ENCODE measurements around the gene DOK5.

Gene DOK5

DNA sequence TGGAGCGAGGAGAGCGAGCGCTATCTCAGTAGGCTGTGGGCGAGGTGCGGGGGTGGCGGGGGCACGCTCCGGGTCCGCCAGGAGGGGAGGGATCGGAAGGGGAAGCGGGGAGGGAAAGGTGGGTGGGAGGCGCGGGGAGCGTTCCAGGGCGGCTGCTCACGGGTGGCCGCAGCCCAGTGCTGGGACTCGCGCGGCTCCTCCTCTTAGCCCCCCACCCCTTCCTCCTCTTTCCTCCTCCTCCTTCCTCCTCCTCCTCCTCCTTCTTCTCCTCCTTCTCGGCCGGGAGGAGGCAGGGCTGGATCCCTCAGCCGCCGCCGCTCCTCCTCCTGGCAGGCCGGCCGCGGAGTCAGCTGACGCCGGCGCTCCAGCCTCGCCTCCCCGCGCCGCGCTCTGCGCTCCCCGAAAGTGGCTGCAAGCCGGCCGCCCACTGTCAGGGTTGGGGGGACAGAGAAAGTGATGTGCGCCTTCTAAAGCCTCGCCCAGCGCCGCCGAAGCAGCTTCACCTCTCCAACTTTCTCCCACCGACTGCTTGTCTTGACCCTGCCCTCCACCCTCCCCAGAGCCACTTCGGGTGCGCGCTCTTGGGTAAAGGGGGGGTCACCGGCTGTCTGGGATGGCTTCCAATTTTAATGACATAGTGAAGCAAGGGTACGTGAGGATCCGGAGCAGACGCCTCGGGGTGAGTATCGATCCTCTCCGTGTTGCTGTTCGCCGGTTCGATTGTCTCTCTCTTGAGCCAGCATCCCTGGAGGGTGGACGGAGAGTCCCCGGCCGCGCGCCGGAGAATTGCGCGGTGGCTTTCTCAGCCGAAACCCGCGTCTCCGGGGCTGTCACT is at the start of gene DOK5:
DOK5 (plus strand) TSS at position 260 of the 835 bp plus-strand sequence; CDS start at position 614, 354 bp downstream.
- no peak for DNase-seq
- Histone ChIP-seq H3K27me3 (replicated peaks) (peaks cover 5% of the 10 kb centered on the region), H3K4me3 (ENCODE audit: low read depth, low read length) (peak within 1 kb of the TSS; percentile 69), H3K36me3 (replicated peaks) (no peaks in the 10 kb centered on the region), H3K27ac (no peak within 1 kb of the TSS)
- in situ Hi-C loops (cut with HindIII; ENCODE audit: low pct_ligation_motif_present, low sequenced_read_pairs): no loop called here
- TF ChIP-seq, protein P1, sequence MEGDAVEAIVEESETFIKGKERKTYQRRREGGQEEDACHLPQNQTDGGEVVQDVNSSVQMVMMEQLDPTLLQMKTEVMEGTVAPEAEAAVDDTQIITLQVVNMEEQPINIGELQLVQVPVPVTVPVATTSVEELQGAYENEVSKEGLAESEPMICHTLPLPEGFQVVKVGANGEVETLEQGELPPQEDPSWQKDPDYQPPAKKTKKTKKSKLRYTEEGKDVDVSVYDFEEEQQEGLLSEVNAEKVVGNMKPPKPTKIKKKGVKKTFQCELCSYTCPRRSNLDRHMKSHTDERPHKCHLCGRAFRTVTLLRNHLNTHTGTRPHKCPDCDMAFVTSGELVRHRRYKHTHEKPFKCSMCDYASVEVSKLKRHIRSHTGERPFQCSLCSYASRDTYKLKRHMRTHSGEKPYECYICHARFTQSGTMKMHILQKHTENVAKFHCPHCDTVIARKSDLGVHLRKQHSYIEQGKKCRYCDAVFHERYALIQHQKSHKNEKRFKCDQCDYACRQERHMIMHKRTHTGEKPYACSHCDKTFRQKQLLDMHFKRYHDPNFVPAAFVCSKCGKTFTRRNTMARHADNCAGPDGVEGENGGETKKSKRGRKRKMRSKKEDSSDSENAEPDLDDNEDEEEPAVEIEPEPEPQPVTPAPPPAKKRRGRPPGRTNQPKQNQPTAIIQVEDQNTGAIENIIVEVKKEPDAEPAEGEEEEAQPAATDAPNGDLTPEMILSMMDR (IDR thresholded peaks at IDR 0.05; ENCODE audit: low read depth, low read length, missing control alignments): no peak

DNA sequence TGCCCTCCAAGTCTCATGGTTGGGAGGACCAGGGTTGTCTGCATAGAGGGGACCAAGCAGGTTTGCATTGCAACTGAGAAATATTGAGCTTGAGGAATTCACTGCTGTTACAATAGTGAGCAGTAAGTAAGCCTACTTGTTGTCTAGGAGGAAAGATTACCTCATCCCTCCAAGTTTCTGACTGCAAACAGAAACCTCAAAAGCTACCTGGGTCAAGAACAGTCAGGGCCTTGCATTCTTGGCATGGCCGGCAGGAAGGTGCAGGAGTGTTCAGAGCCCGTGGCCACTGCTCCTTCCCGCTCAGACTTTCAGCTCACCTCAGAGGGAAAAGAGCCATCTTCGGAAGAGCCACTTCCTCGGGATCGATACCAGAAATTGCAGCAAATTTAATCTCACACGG is 46.0 kb upstream of the DOK5 start:
- in situ Hi-C loops (cut with HindIII; ENCODE audit: low pct_ligation_motif_present, low sequenced_read_pairs): no loop called here
- Histone ChIP-seq H3K36me3 (replicated peaks) (no peaks in the 10 kb centered on the region), H3K4me3 (ENCODE audit: low read depth, low read length) (no peak overlapping the region), H3K27me3 (replicated peaks) (no peaks in the 10 kb centered on the region), H3K27ac (no peak overlapping the region)
- no peak for DNase-seq
- TF ChIP-seq, protein P1 (IDR thresholded peaks at IDR 0.05; ENCODE audit: low read depth, low read length, missing control alignments): no peak

DNA sequence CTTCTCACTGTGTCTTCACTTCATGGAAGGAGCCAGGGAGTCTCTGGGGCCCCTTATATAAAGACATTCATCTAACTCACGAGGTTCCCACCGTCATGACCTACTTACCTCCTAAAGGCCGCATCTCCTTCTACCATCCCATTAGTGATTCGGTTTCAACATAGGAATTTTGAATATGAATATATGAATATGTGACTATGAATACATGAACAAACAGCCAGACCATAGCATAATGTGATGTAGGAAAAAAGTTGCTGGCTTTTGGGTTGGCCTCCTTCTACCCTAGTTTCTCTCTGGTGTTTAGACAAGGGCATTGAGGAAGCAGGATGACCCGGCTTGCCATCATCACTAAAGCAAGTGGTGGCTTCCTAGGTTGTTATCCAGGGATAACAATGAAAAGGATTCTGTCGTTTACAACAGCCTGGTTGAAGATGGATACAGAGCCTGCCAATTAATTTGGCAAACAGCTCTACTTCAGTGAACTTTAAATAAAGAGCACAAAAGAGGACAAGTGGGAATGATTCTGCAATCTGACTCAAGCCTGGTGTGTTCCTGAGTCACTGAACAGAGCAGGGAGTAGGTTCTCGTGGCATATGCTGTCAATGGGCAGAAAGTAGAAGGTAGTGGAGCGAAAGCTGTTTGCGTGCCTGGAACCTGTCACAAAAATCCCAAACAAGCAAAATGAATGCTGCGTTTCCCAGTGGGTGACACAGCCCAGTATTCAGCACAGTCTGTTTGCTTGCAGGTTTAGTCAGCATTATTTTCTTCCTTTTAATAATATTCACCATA is 44.0 kb upstream of the DOK5 start:
- no peak overlapping the region for H3K4me3 ChIP-seq (ENCODE audit: low read depth, low read length)
- DNase-seq: no peak
- in situ Hi-C loops (cut with HindIII; ENCODE audit: low pct_ligation_motif_present, low sequenced_read_pairs): no loop called here
- TF ChIP-seq, protein P1 (IDR thresholded peaks at IDR 0.05; ENCODE audit: low read depth, low read length, missing control alignments): no peak
- no peaks in the 10 kb centered on the region for H3K27me3 ChIP-seq (replicated peaks)
- no peaks in the 10 kb centered on the region for H3K36me3 ChIP-seq (replicated peaks)
- H3K27ac ChIP-seq: no peak overlapping the region

DNA sequence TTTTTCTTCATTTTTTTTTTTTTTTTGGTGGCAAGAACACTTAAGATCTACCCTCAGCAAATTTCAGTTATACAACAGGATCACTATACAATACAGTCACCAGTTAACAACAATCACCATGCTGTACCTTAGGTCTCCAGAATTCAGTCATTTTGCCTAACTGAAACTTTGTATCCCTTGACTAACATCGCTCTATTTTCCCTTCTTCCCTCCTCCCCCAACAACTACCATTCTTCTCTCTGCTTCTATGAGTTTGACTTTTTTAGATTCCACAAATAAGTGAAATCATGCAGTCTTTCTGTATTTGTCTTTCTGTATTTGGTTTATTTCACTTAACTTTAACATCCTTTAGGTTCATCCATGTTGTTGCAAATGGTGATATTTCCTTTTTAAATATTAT is 42.4 kb upstream of the DOK5 start:
- Histone ChIP-seq H3K4me3 (ENCODE audit: low read depth, low read length) (no peak overlapping the region), H3K27me3 (replicated peaks) (no peaks in the 10 kb centered on the region), H3K27ac (no peak overlapping the region), H3K36me3 (replicated peaks) (no peaks in the 10 kb centered on the region)
- in situ Hi-C loops (cut with HindIII; ENCODE audit: low pct_ligation_motif_present, low sequenced_read_pairs): no loop called here
- TF ChIP-seq, protein P1 (IDR thresholded peaks at IDR 0.05; ENCODE audit: low read depth, low read length, missing control alignments): no peak
- no peak for DNase-seq

DNA sequence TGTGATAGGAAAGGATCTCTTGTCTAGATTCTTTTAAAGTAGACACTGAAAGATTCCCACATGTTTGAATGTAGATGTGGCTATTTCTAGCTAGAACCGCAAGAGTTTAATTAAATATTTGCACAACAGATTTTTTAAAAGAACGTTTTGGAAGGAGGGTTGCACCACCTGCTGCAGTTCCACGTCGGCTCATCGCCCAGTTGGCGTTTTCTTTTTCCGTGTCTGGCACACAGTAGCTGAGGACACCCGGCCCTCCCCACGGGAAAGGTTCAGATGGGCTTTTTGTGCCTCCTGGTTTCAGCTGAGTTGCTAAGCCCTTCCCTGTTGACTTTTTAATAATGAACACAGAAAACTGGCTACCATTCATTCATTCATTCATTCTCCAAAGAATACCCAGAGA is 41.8 kb upstream of the DOK5 start:
- Histone ChIP-seq H3K27me3 (replicated peaks) (no peaks in the 10 kb centered on the region), H3K27ac (no peak overlapping the region), H3K4me3 (ENCODE audit: low read depth, low read length) (no peak overlapping the region), H3K36me3 (replicated peaks) (no peaks in the 10 kb centered on the region)
- in situ Hi-C loops (cut with HindIII; ENCODE audit: low pct_ligation_motif_present, low sequenced_read_pairs): no loop called here
- TF ChIP-seq, protein P1 (IDR thresholded peaks at IDR 0.05; ENCODE audit: low read depth, low read length, missing control alignments): no peak
- no peak for DNase-seq

Data from brain microvascular endothelial cell (primary cell).